K562 (cell line): ENCODE results near the gene TPGS1. TPM values are rescaled to one million over a fixed set of nuclear protein-coding genes. Genes with fewer than 3 reads are reported as not detected.
A peak's percentile ranks its signal among the peaks of the same experiment; 100 is the strongest.

Experiments used
- BACH1 ChIP-seq: fragments of 200-800 bp; sonication (Bioruptor generic); IDR thresholded peaks from 2 replicates; pipeline ENCODE4 v1.6.1; 2016; ENCODE audit warnings: missing genetic modification characterization, missing compliant biosample characterization
- CBX2 ChIP-seq: fragments of 200-600 bp; sonication (generic); IDR thresholded peaks from one replicate; pipeline ENCODE4 v1.6.1; 2012; ENCODE audit warnings: mild to moderate bottlenecking, low read length, inconsistent platforms; ENCODE audit not compliant: insufficient read depth, poor library complexity, severe bottlenecking
- ETV1 ChIP-seq: fragments of 450-650 bp; conservative IDR thresholded peaks from 2 replicates; pipeline ENCODE4 v1.6.1; 2016; ENCODE audit warnings: missing genetic modification characterization, control low read depth, low read depth, missing compliant biosample characterization
- HDAC6 ChIP-seq: IDR thresholded peaks from 2 replicates; pipeline ENCODE4 v1.6.1; 2012; ENCODE audit warnings: low read depth, mild to moderate bottlenecking, control low read depth, inconsistent platforms, low read length, moderate library complexity
- KDM1A ChIP-seq, 2 experiments: fragments of 450-650 bp; IDR thresholded peaks; 2 replicates each; pipeline ENCODE4 v1.6.1; 2016; ENCODE audit warnings: mild to moderate bottlenecking in 2 of 2
- KDM5B ChIP-seq: fragments of 200-600 bp; sonication (generic); IDR thresholded peaks from 2 replicates; pipeline ENCODE4 v1.6.1; 2012; ENCODE audit warnings: low read depth, mild to moderate bottlenecking, moderate library complexity, low read length, control low read depth, inconsistent platforms; ENCODE audit not compliant: insufficient replicate concordance
- KLF16 ChIP-seq: IDR thresholded peaks from 2 replicates; pipeline ENCODE4 v1.6.1; 2016; ENCODE audit warnings: antibody characterized with exemption
- MEF2D ChIP-seq: conservative IDR thresholded peaks from 2 replicates; pipeline ENCODE4 v1.6.1; 2016; ENCODE audit warnings: low read depth, missing genetic modification characterization, missing compliant biosample characterization
- RBFOX2 ChIP-seq: fragments of 200-400 bp; formaldehyde crosslinking; IDR thresholded peaks from 2 replicates; pipeline ENCODE4 v1.6.1; 2017; ENCODE audit warnings: low read depth, mild to moderate bottlenecking, low read length, moderate library complexity
- RHOXF2B ChIP-seq: fragments of 250-450 bp; sonication (Bioruptor Pico); conservative IDR thresholded peaks from 2 replicates; pipeline ENCODE4 v1.5.1; 2021
- SMARCA4 ChIP-seq: fragments of 450-650 bp; IDR thresholded peaks from 2 replicates; pipeline ENCODE4 v1.6.1; 2016
- TAF1 ChIP-seq: IDR thresholded peaks from 2 replicates; pipeline ENCODE4 v1.6.1; 2011; ENCODE audit warnings: mild to moderate bottlenecking, low read length, moderate library complexity; ENCODE audit not compliant: insufficient read depth, control insufficient read depth, severe bottlenecking; ENCODE audit errors: extremely low read depth
- TAF7 ChIP-seq: fragments of 450-650 bp; IDR thresholded peaks from 2 replicates; pipeline ENCODE4 v1.6.1; 2016; ENCODE audit warnings: missing genetic modification characterization, missing compliant biosample characterization
- TEAD4 ChIP-seq, 2 experiments: sonication (generic) in 1 of 2; formaldehyde crosslinking in 1 of 2; IDR thresholded peaks; 2 replicates each; pipeline versions ENCODE4 v1.6.1 to v1.8.0; 2012 to 2022; ENCODE audit warnings: borderline replicate concordance in 1 of 2, inconsistent platforms in 1 of 2, low read length in 1 of 2, mild to moderate bottlenecking in 1 of 2, missing genetic modification reagents in 1 of 2
- ZBTB7A ChIP-seq: IDR thresholded peaks from 2 replicates; pipeline ENCODE4 v1.6.1; 2011; ENCODE audit warnings: low read depth, mild to moderate bottlenecking, low read length, moderate library complexity, borderline replicate concordance; ENCODE audit not compliant: control insufficient read depth
- ZNF584 ChIP-seq: fragments of 200-800 bp; sonication (Bioruptor generic); IDR thresholded peaks from 2 replicates; pipeline ENCODE4 v1.6.1; 2016; ENCODE audit warnings: low read depth, mild to moderate bottlenecking, missing genetic modification characterization, missing compliant biosample characterization
- ZNF644 ChIP-seq: fragments of 200-800 bp; sonication (Bioruptor generic); IDR thresholded peaks from 2 replicates; pipeline ENCODE4 v1.6.1; 2016; ENCODE audit warnings: low read depth, missing genetic modification characterization, missing compliant biosample characterization
- polyA plus RNA-seq, 8 experiments: library from polyadenylated mRNA; depleted of rRNA in 4 of 8; stranded (reverse) in 5 of 8; unstranded in 3 of 8; fragments of >200 nt; fragmentation: Nextera tagmentation in 2 of 8; fragmentation: Illumina TruSeq in 1 of 8; extraction: Ambion mirVana in 2 of 8; extraction: Trizol in 1 of 8; gene quantifications; 2 replicates each; pipeline versions ENCODE4 v1.2.1 to v1.2.3, GENCODE V29; 2011 to 2014; ENCODE audit warnings: inconsistent platforms in 1 of 8, missing spikeins in 1 of 8
- total RNA-seq, 7 experiments: library from RNA; depleted of rRNA in 6 of 7; stranded (reverse); fragments of >200 nt in 6 of 7; fragmentation: Illumina TruSeq in 2 of 7; extraction: Trizol in 2 of 7; gene quantifications; 2 replicates each; pipeline versions ENCODE4 v1.2.1 to v1.2.3, GENCODE V29; 2011 to 2021; ENCODE audit warnings: low replicate concordance in 1 of 7
- TF ChIP-seq, protein P1 (sequence below): fragments of 150-350 bp; conservative IDR thresholded peaks from 2 replicates; pipeline ENCODE4 v1.6.1; 2014; ENCODE audit warnings: low read length
- TF ChIP-seq, protein P2 (sequence below): fragments of 250-450 bp; sonication (Bioruptor Pico); IDR thresholded peaks from 2 replicates; pipeline ENCODE4 v1.4.0; 2020; ENCODE audit warnings: mild to moderate bottlenecking, moderate library complexity, borderline replicate concordance
- TF ChIP-seq, protein P3 (sequence below): sonication (generic); formaldehyde crosslinking; IDR thresholded peaks from 2 replicates; pipeline ENCODE4 v1.8.1; 2023; ENCODE audit warnings: mild to moderate bottlenecking, missing genetic modification reagents, moderate library complexity

The TPGS1 gene
- total and polyA plus RNA-seq, 9 of the 15 experiments (the other 6 are each of a cell fraction or from before 2014, with no cell fraction given), result 0.30 to 31.6 (median 1.2) TPM; not detected in 2

DNA sequence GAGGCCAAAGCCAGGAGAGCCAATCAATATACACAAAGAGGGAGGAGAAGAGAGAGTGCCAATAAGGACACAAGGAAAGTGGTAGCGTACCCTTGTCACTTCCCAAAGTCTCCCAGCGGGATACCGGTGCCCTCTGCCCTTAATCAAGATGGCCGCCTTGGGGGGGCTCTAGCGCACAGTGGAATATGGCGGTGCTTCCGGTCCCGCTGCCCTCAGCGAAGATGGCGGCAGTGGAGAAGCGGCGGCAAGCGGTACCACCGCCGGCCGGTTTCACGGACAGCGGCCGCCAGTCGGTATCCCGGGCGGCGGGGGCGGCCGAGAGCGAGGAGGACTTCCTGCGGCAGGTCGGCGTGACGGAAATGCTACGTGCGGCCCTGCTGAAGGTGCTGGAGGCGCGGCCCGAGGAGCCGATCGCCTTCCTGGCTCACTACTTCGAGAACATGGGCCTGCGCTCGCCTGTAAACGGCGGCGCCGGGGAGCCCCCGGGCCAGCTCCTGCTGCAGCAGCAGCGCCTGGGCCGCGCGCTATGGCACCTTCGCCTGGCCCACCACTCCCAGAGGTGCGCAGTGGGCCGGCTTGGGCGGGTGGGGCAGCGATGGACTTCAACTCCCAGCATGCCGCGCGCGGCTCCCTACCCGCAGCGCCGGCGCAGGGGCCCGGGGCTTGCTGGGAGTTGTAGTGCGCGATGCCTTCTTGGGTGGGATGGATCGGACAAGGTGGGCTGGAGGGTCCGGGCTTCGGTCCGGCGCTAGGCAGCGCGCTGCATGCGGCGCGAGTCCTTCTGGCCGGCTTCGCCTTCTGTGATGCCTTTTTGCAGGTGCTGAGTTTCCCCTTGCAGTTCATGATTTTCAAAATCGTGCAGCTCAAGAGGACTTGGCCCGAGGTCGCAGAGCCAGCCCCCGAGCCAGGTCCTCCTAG is at the start of gene TPGS1 (continued):
- TF ChIP-seq, protein P1, sequence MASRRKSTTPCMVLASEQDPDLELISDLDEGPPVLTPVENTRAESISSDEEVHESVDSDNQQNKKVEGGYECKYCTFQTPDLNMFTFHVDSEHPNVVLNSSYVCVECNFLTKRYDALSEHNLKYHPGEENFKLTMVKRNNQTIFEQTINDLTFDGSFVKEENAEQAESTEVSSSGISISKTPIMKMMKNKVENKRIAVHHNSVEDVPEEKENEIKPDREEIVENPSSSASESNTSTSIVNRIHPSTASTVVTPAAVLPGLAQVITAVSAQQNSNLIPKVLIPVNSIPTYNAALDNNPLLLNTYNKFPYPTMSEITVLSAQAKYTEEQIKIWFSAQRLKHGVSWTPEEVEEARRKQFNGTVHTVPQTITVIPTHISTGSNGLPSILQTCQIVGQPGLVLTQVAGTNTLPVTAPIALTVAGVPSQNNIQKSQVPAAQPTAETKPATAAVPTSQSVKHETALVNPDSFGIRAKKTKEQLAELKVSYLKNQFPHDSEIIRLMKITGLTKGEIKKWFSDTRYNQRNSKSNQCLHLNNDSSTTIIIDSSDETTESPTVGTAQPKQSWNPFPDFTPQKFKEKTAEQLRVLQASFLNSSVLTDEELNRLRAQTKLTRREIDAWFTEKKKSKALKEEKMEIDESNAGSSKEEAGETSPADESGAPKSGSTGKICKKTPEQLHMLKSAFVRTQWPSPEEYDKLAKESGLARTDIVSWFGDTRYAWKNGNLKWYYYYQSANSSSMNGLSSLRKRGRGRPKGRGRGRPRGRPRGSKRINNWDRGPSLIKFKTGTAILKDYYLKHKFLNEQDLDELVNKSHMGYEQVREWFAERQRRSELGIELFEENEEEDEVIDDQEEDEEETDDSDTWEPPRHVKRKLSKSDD, result 0 out of 2 replicates have a peak, but pooled peaks have one; percentile 93
- TF ChIP-seq ZBTB7A, result peak; percentile 33; the same call in 1 of the 2 replicates
- TF ChIP-seq TAF7, result peak; percentile 97
- TF ChIP-seq MEF2D (tag), result peak; percentile 72
- TF ChIP-seq CBX2, result no peak
- TF ChIP-seq BACH1 (tag), result peak; percentile 94; the same call in 1 of the 2 replicates
- TF ChIP-seq SMARCA4, result no peak
- TF ChIP-seq, protein P2, sequence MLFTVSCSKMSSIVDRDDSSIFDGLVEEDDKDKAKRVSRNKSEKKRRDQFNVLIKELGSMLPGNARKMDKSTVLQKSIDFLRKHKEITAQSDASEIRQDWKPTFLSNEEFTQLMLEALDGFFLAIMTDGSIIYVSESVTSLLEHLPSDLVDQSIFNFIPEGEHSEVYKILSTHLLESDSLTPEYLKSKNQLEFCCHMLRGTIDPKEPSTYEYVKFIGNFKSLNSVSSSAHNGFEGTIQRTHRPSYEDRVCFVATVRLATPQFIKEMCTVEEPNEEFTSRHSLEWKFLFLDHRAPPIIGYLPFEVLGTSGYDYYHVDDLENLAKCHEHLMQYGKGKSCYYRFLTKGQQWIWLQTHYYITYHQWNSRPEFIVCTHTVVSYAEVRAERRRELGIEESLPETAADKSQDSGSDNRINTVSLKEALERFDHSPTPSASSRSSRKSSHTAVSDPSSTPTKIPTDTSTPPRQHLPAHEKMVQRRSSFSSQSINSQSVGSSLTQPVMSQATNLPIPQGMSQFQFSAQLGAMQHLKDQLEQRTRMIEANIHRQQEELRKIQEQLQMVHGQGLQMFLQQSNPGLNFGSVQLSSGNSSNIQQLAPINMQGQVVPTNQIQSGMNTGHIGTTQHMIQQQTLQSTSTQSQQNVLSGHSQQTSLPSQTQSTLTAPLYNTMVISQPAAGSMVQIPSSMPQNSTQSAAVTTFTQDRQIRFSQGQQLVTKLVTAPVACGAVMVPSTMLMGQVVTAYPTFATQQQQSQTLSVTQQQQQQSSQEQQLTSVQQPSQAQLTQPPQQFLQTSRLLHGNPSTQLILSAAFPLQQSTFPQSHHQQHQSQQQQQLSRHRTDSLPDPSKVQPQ, result no peak
- peak; percentile 97 for TF ChIP-seq ZNF644 (tag)
- peak; percentile 99 for TF ChIP-seq ZNF584 (CRISPR knock-in tag)
- TF ChIP-seq TAF1, result peak; percentile 93
- TF ChIP-seq TEAD4 (IDR thresholded peaks at IDR 0.05; ENCODE audit: low read length), result peak; percentile 28; the same call in 1 of the 2 replicates
- 0 out of 2 replicates have a peak, but pooled peaks have one; percentile 37 for TF ChIP-seq TEAD4 (CRISPR knock-in tag; IDR thresholded peaks at IDR 0.05; ENCODE audit: borderline replicate concordance)
- TF ChIP-seq KDM5B, result peak; percentile 88
- TF ChIP-seq, protein P3, sequence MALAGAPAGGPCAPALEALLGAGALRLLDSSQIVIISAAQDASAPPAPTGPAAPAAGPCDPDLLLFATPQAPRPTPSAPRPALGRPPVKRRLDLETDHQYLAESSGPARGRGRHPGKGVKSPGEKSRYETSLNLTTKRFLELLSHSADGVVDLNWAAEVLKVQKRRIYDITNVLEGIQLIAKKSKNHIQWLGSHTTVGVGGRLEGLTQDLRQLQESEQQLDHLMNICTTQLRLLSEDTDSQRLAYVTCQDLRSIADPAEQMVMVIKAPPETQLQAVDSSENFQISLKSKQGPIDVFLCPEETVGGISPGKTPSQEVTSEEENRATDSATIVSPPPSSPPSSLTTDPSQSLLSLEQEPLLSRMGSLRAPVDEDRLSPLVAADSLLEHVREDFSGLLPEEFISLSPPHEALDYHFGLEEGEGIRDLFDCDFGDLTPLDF (CRISPR knock-in tag), result peak; percentile 67
- TF ChIP-seq KDM1A (IDR thresholded peaks at IDR 0.05), result no peak
- TF ChIP-seq KLF16, result no peak
- no peak for TF ChIP-seq RHOXF2B
- TF ChIP-seq RBFOX2, result peak; percentile 90
- no peak for TF ChIP-seq HDAC6
- peak; percentile 92 for TF ChIP-seq ETV1 (tag)
